Heart left ventricle (tissue), 16 donors: Measurements from ENCODE around the gene REEP5. TPM values are rescaled to one million over a fixed set of nuclear protein-coding genes. Genes with fewer than 3 reads are reported as not detected.

Experiments
- ATAC-seq, 4 donors: fragments of 200-7000 bp; cut with Tn5 transposase; one replicate each; pipeline ENCODE4 v1.9.1; 2020 to 2022; ENCODE audit warnings: moderate library complexity in 4 of 4, mild to moderate bottlenecking in 3 of 4, moderate number of reproducible peaks in 1 of 4
- DNase-seq, 5 donors: peaks; one replicate each; pipeline ENCODE4 v3.0.0-alpha.2; 2020
- H3K27ac ChIP-seq, 12 donors: fragments of 200-600 bp; sonication (generic) in 4 of 12; one replicate each; pipeline versions ENCODE4 v1.5.0 to v1.8.0; 2016 to 2022; ENCODE audit warnings: mild to moderate bottlenecking in 2 of 12
- H3K27me3 ChIP-seq, 9 donors: fragments of 200-600 bp; sonication (generic) in 2 of 9; one replicate each; pipeline versions ENCODE4 v1.5.1 to v1.8.0; 2016 to 2022; ENCODE audit warnings: mild to moderate bottlenecking in 3 of 9
- H3K36me3 ChIP-seq, 9 donors: fragments of 200-600 bp; sonication (generic) in 2 of 9; one replicate each; pipeline versions ENCODE4 v1.5.0 to v1.8.0; 2018 to 2022; ENCODE audit warnings: mild to moderate bottlenecking in 2 of 9
- H3K4me1 ChIP-seq, 12 donors: fragments of 200-600 bp; sonication (generic) in 4 of 12; one replicate each; pipeline versions ENCODE4 v1.5.0 to v1.8.0; 2016 to 2022; ENCODE audit warnings: mild to moderate bottlenecking in 3 of 12
- H3K4me3 ChIP-seq, 12 donors: fragments of 200-600 bp; sonication (generic) in 4 of 12; one replicate each; pipeline versions ENCODE4 v1.5.0 to v1.8.0; 2017 to 2022; ENCODE audit warnings: mild to moderate bottlenecking in 9 of 12, moderate library complexity in 4 of 12
- H3K9me3 ChIP-seq, 12 donors: fragments of 200-600 bp; sonication (generic) in 4 of 12; one replicate each; pipeline versions ENCODE4 v1.5.0 to v1.8.0; 2016 to 2022; ENCODE audit warnings: mild to moderate bottlenecking in 1 of 12
- CTCF ChIP-seq, 12 donors: fragments of 200-600 bp; sonication (generic) in 4 of 12; IDR thresholded peaks; one replicate each; pipeline versions ENCODE4 v1.5.0 to v1.8.0; 2018 to 2022; ENCODE audit warnings: antibody characterized with exemption in 12 of 12, mild to moderate bottlenecking in 5 of 12
- POLR2A ChIP-seq, 2 donors: fragments of 450-650 bp; IDR thresholded peaks; one replicate each; pipeline ENCODE4 v1.6.1; 2017; ENCODE audit warnings: antibody characterized with exemption in 2 of 2, mild to moderate bottlenecking in 2 of 2, moderate library complexity in 2 of 2
- WGBS, 4 donors: extraction: QIAGEN DNeasy Blood & Tissue Kit in 2 of 4; methylation state at CpG; one replicate each; pipeline versions ENCODE4 v1.1.5 to v1.1.7; 2013 to 2018; 5-methylcytosine and 5-hydroxymethylcytosine counted together
- intact Hi-C, 10 donors: fragments of 100-400 bp; cut with DNase I; formaldehyde crosslinking; loops; one replicate each; pipeline versions ENCODE4 v1.11.1 to v1.14.2; 2022
- polyA plus RNA-seq, 2 donors: library from polyadenylated mRNA; stranded (reverse); fragments of 200-250 nt; gene quantifications; one replicate each; pipeline ENCODE4 v1.2.3, GENCODE V29; 2013
- total RNA-seq, 9 donors: library from RNA; depleted of rRNA in 2 of 9; stranded (reverse); fragments of >200 nt in 2 of 9; fragmentation: NEBNext Ultra II Directional in 3 of 9; extraction: Animal tissue kit (Norgen Biotek cat#: 25700) in 3 of 9; gene quantifications; one replicate each; pipeline versions ENCODE4 v1.1.0 to v1.2.4, GENCODE V29; 2016 to 2023
- donor health status: ischemic (EF 13 %, LVEDD 7.1; RV severe dilation, severe dysfunction).
- donor health status: healthy with polysubstance abuse.
- donor health status: DM: no; HTN: yes; CAD: no.
- donor health status: DM: no; HTN: no; CAD: no.
- donor health status: ischemic (EF 25% LVEDD 6.9; RV normal size, moderate dysfunction).
- donor health status: ischemic (EF 25% LVEDD 5.7; RV mildly dilated, moderate dysfunction).
- donor health status: healthy.
- donor health status: DM: yes; HTN: yes; CAD: no.
- donor health status: ischemic (EF 35%, LVEDD 5.7; RV mildly dilated, moderate dysfunction).
- donor health status: nonischemic (EF 11% LVEDD 7.7; RV severe dilation, severe dysfunction).
- donor health status: DM: yes; HTN: yes; CAD: no.
- donor health status: PGD.
- donor health status: ischemic (EF 29% LVEDD 5.4; RV normal size, mild dysfunction).
- donor health status: nonischemic (EF 23%, LVEDD 6.1; RV moderate dilation, normal function).

The REEP5 gene
- total and polyA plus RNA-seq, 11 donors: 93.5 to 187 (median 133) TPM

GRCh38 chr5:112878760-112879159 is 43.3 kb downstream of the REEP5 start:
- WGBS, 4 donors: 51 to 64% (median 60%) methylated on average over 4 of the region's 4 CpGs
- Histone ChIP-seq H3K27me3 (no peaks in the 10 kb centered on the region), H3K4me1 (peaks cover 0 to 34% (median 16%) of the 10 kb centered on the region in 12 donors), H3K36me3 (peaks cover 0 to 94% (median 85%) of the 10 kb centered on the region in 9 donors), H3K9me3 (no peaks in the 10 kb centered on the region), H3K27ac (peak overlapping the region in 3 of 12 donors; percentile 5 to 37 (median 22)), H3K4me3 (no peak overlapping the region)
- TF ChIP-seq CTCF (IDR thresholded peaks at IDR 0.05) (no peak), POLR2A (IDR thresholded peaks at IDR 0.05) (no peak)
- ATAC-seq: no peak
- intact Hi-C loops: no loop called here
- no peak for DNase-seq

- intact Hi-C loops: no loop called here
- DNase-seq: no peak
- H3K4me3 ChIP-seq: no peak overlapping the region
- H3K9me3 ChIP-seq: no peaks in the 10 kb centered on the region
- H3K4me1 ChIP-seq: peaks cover 0 to 30% (median 12%) of the 10 kb centered on the region in 12 donors
- WGBS, 4 donors: 65 to 77% (median 67%) methylated on average over 4 of the region's 4 CpGs
- no peaks in the 10 kb centered on the region for H3K27me3 ChIP-seq
- H3K36me3 ChIP-seq: peaks cover 0 to 88% (median 81%) of the 10 kb centered on the region in 9 donors
- H3K27ac ChIP-seq: peak overlapping the region in 1 of 12 donors; percentile 22
- TF ChIP-seq CTCF (IDR thresholded peaks at IDR 0.05) (no peak), POLR2A (IDR thresholded peaks at IDR 0.05) (no peak)
- no peak for ATAC-seq
Observed at GRCh38 chr5:112878101-112878500, 43.9 kb downstream of the REEP5 start.

- TF ChIP-seq POLR2A (IDR thresholded peaks at IDR 0.05) (no peak), CTCF (IDR thresholded peaks at IDR 0.05) (no peak)
- Histone ChIP-seq H3K9me3 (no peaks in the 10 kb centered on the region), H3K4me1 (peaks cover 0 to 27% (median 10%) of the 10 kb centered on the region in 12 donors), H3K27me3 (no peaks in the 10 kb centered on the region), H3K4me3 (no peak overlapping the region), H3K27ac (no peak overlapping the region), H3K36me3 (peaks cover 0 to 80% (median 71%) of the 10 kb centered on the region in 9 donors)
- intact Hi-C loops: no loop called here
- ATAC-seq (no peak), DNase-seq (no peak)
- WGBS, 4 donors: 64 to 70% (median 67%) methylated on average over 2 of the region's 2 CpGs
Observed at GRCh38 chr5:112876362-112876761, 45.7 kb downstream of the REEP5 start.

- Histone ChIP-seq H3K36me3 (peaks cover 0 to 81% (median 68%) of the 10 kb centered on the region in 9 donors), H3K4me1 (peaks cover 0 to 10% (median 0%) of the 10 kb centered on the region in 12 donors), H3K27ac (no peak overlapping the region), H3K4me3 (no peak overlapping the region), H3K27me3 (no peaks in the 10 kb centered on the region), H3K9me3 (no peaks in the 10 kb centered on the region)
- ATAC-seq (no peak), DNase-seq (no peak)
- intact Hi-C loops: no loop called here
- TF ChIP-seq CTCF (IDR thresholded peaks at IDR 0.05) (no peak), POLR2A (IDR thresholded peaks at IDR 0.05) (no peak)
- 58 to 78% (median 63%) methylated on average over 3 of the region's 3 CpGs for WGBS, 4 donors
Observed at GRCh38 chr5:112870966-112871365, 51.1 kb downstream of the REEP5 start.
